Dermis microvascular lymphatic vessel endothelial cell (primary cell): ENCODE results near the gene ZNF816. TPM values are rescaled to one million over a fixed set of nuclear protein-coding genes. Genes with fewer than 3 reads are reported as not detected.
"Not testable (repeated sequence)": the region's sequence is repeated elsewhere in the genome, so short reads cannot be mapped to it uniquely, and the experiment has no call there.

Source experiments
- DNase-seq, 2 donors: peaks; one replicate each; pipeline versions ENCODE4 v3.0.0 to v3.0.0-alpha.2; 2010; ENCODE audit warnings: low read depth in 2 of 2
- total RNA-seq: library from RNA; depleted of rRNA; stranded (reverse); fragments of >200 nt; gene quantifications from 2 replicates; pipeline ENCODE4 v1.2.1, GENCODE V29; 2014

ZNF816 gene
- total RNA-seq = 6.9 and 8.3 TPM in 2 replicates

- peak; percentile 52 to 94 for DNase-seq
Measured at GRCh38 chr19:52962394-52963246, at the start of gene ZNF816. TSS of gene ZNF816 (minus strand) at chr19:52962881. CDS start at chr19:52956089, 6,792 bp downstream.

GRCh38 chr19:53012006-53012405 lies 49.3 kb upstream of the ZNF816 start:
- DNase-seq = no peak

GRCh38 chr19:53010494-53010893 lies 47.8 kb upstream of the ZNF816 start:
- DNase-seq = no peak

GRCh38 chr19:53008061-53008778 lies 45.5 kb upstream of the ZNF816 start:
- no peak for DNase-seq

- no peak for DNase-seq
Measured at GRCh38 chr19:53007606-53008005, 44.9 kb upstream of the ZNF816 start.

- no peak for DNase-seq
Measured at GRCh38 chr19:53007200-53007599, 44.5 kb upstream of the ZNF816 start.

GRCh38 chr19:53004242-53004641 lies 41.6 kb upstream of the ZNF816 start:
- no peak for DNase-seq

GRCh38 chr19:53002479-53002878 lies 39.8 kb upstream of the ZNF816 start:
- DNase-seq = no peak

GRCh38 chr19:52997975-52998374 lies 35.3 kb upstream of the ZNF816 start:
- DNase-seq = no peak

GRCh38 chr19:52995711-52996110 lies 33.0 kb upstream of the ZNF816 start:
- no peak for DNase-seq

- peak; percentile 44 to 80 for DNase-seq
Measured at GRCh38 chr19:52993342-52994178, 30.9 kb upstream of the ZNF816 start.

GRCh38 chr19:52992109-52993004 lies 29.7 kb upstream of the ZNF816 start:
- DNase-seq = peak in 1 of 2 donors; percentile 7

- DNase-seq = peak; percentile 10 to 84
Measured at GRCh38 chr19:52991484-52991883, 28.8 kb upstream of the ZNF816 start.

- no peak for DNase-seq
Measured at GRCh38 chr19:52990759-52991418, 28.2 kb upstream of the ZNF816 start.

- peak in 1 of 2 donors; percentile 10 for DNase-seq
Measured at GRCh38 chr19:52988506-52988905, 25.8 kb upstream of the ZNF816 start.

- DNase-seq = no peak
Measured at GRCh38 chr19:52987221-52987620, 24.5 kb upstream of the ZNF816 start.

- DNase-seq = not testable (repeated sequence)
Measured at GRCh38 chr19:52983167-52983566, 20.5 kb upstream of the ZNF816 start.

- DNase-seq = no peak
Measured at GRCh38 chr19:52981329-52981728, 18.6 kb upstream of the ZNF816 start.

- DNase-seq = no peak
Measured at GRCh38 chr19:52967772-52968171, 5.1 kb upstream of the ZNF816 start.

- DNase-seq = no peak
Measured at GRCh38 chr19:52963247-52963618, 552 bp upstream of the ZNF816 start.
